Upper lobe of left lung (tissue), 6 donors: ENCODE results near the gene GAS2L1. TPM values are rescaled to one million over a fixed set of nuclear protein-coding genes. Genes with fewer than 3 reads are reported as not detected.

Experiments
- ATAC-seq, 2 donors: fragments of 200-7000 bp; cut with Tn5 transposase; one replicate each; pipeline ENCODE4 v1.9.1; 2022; ENCODE audit warnings: mild to moderate bottlenecking in 2 of 2, moderate library complexity in 2 of 2; ENCODE audit not compliant: low FRiP score in 2 of 2
- DNase-seq, 2 donors: peaks; one replicate each; pipeline ENCODE4 v3.0.0-alpha.2; 2019 to 2020
- H3K27ac ChIP-seq, 4 donors: fragments of 200-600 bp; sonication (generic); one replicate each; pipeline ENCODE4 v1.5.1; 2016 to 2019
- H3K27me3 ChIP-seq, 4 donors: fragments of 200-600 bp; sonication (generic); one replicate each; pipeline ENCODE4 v1.5.1; 2017 to 2019
- H3K36me3 ChIP-seq, 4 donors: fragments of 200-600 bp; sonication (generic); one replicate each; pipeline ENCODE4 v1.5.1; 2016 to 2019
- H3K4me1 ChIP-seq, 4 donors: fragments of 200-600 bp; sonication (generic); one replicate each; pipeline ENCODE4 v1.5.1; 2018 to 2019
- H3K4me3 ChIP-seq, 4 donors: fragments of 200-600 bp; sonication (generic); one replicate each; pipeline ENCODE4 v1.5.1; 2017 to 2019; ENCODE audit warnings: mild to moderate bottlenecking in 2 of 4, moderate library complexity in 1 of 4
- H3K9me3 ChIP-seq, 4 donors: fragments of 200-600 bp; sonication (generic); one replicate each; pipeline ENCODE4 v1.5.1; 2018 to 2019
- CTCF ChIP-seq, 6 experiments: fragments of 450-650 bp in 4 of 6; fragments of 200-600 bp in 2 of 6; sonication (generic) in 2 of 6; IDR thresholded peaks; one replicate each; pipeline ENCODE4 v1.5.1; 2016 to 2019; ENCODE audit warnings: antibody characterized with exemption in 6 of 6
- EP300 ChIP-seq, 4 donors: sonication (generic); formaldehyde crosslinking; IDR thresholded peaks; one replicate each; pipeline ENCODE4 v1.5.1; 2017; ENCODE audit warnings: antibody characterized with exemption in 4 of 4, control low read depth in 2 of 4
- POLR2A ChIP-seq, 4 donors: fragments of 450-650 bp; IDR thresholded peaks; one replicate each; pipeline ENCODE4 v1.5.1; 2016 to 2017; ENCODE audit warnings: antibody characterized with exemption in 4 of 4, mild to moderate bottlenecking in 2 of 4
- POLR2AphosphoS5 ChIP-seq, 2 donors: sonication (generic); formaldehyde crosslinking; IDR thresholded peaks; one replicate each; pipeline ENCODE4 v1.5.1; 2017; ENCODE audit warnings: antibody characterized with exemption in 2 of 2
- WGBS, 2 donors: methylation state at CpG; one replicate each; pipeline ENCODE4 v1.1.5; 2017 to 2018; 5-methylcytosine and 5-hydroxymethylcytosine counted together
- total RNA-seq, 6 donors: library from RNA; depleted of rRNA in 4 of 6; stranded (reverse); fragments of >200 nt in 4 of 6; gene quantifications; one replicate each; pipeline versions ENCODE4 v1.1.0 to v1.2.1, GENCODE V29; 2016 to 2021
- donor health status: DM: no; HTN: no; CAD: no; lungs with moderate emphysema.
- donor health status: DM: no; HTN: yes; CAD: no; lungs with severe emphysema.

Gene GAS2L1
- total RNA-seq, 6 donors from 2014 or later = 14.4 to 63.4 (median 36.1) TPM

GRCh38 chr22:29269230-29269604 is 37.2 kb upstream of the GAS2L1 start:
- DNase-seq = no peak
- ATAC-seq = no peak
- peaks cover 10 to 46% (median 31%) of the 10 kb centered on the region in 4 donors for H3K36me3 ChIP-seq
- peaks cover 52 to 70% (median 59%) of the 10 kb centered on the region in 4 donors for H3K4me1 ChIP-seq
- no peaks in the 10 kb centered on the region for H3K27me3 ChIP-seq
- H3K9me3 ChIP-seq = no peaks in the 10 kb centered on the region
- no peak for TF ChIP-seq CTCF (IDR thresholded peaks at IDR 0.05)
- TF ChIP-seq POLR2AphosphoS5 (IDR thresholded peaks at IDR 0.05) = no peak
- TF ChIP-seq POLR2A (IDR thresholded peaks at IDR 0.05) = no peak
- no peak for TF ChIP-seq EP300 (IDR thresholded peaks at IDR 0.05)
- 0 to 1% methylated on average over 14 of the region's 14 CpGs for WGBS, 2 donors
- H3K4me3 ChIP-seq = peak overlapping the region; percentile 77 to 97 (median 84)
- peak overlapping the region; percentile 99 to 100 (median 100) for H3K27ac ChIP-seq

DNA sequence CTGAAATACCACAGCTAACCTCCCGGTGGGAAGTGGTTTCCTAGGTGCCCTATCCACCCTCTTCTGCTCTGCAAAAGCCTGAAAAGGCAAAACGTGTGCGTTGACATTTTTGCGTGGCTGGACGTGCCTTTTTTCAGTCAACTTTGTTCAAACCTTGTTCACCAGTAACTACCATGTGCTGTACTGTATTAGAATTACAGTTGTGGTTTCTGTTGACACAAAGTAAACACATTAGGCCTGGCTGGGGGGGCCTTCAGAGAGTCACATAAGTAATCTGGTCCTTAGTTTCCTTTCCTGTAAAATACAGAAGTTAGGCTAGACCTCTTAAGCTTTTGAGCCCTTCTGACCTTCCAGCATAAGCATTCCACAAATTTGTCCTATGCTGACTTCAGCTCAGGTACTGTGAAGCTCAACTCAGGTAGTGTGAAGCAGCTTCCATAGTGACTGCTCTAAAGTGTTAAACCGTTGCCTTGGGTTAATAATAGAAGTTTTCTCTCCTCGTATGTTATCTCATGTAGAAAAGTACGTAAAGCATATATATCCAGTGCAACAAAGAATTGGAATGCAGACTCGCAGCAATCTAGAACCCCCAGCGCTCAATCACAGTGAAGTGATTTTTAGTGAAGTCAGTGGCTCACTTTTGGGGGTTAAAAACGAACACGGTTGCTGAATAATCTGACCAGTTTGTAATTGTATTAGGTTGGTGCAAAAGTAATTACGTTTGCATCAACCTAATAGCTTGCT is 36.5 kb upstream of the GAS2L1 start:
- H3K27ac ChIP-seq = peak overlapping the region in 3 of 4 donors; percentile 99 to 100 (median 99)
- no peak for ATAC-seq

GRCh38 chr22:29270475-29271271 is 35.8 kb upstream of the GAS2L1 start:
- ATAC-seq (no peak), DNase-seq (no peak)
- WGBS, 2 donors = 12 to 17% methylated on average over 9 of the region's 9 CpGs
- Histone ChIP-seq H3K36me3 (peaks cover 18 to 48% (median 27%) of the 10 kb centered on the region in 4 donors), H3K27me3 (no peaks in the 10 kb centered on the region), H3K27ac (peak overlapping the region in 2 of 4 donors; percentile 11 to 99), H3K4me1 (peaks cover 60 to 82% (median 68%) of the 10 kb centered on the region in 4 donors), H3K9me3 (no peaks in the 10 kb centered on the region), H3K4me3 (peak overlapping the region in 3 of 4 donors; percentile 77 to 89 (median 79))
- TF ChIP-seq POLR2A (IDR thresholded peaks at IDR 0.05) (no peak), EP300 (IDR thresholded peaks at IDR 0.05) (no peak), CTCF (IDR thresholded peaks at IDR 0.05) (no peak), POLR2AphosphoS5 (IDR thresholded peaks at IDR 0.05) (no peak)

More for the DNA sequence above, 36.5 kb upstream of the GAS2L1 start:
- H3K27me3 ChIP-seq = no peaks in the 10 kb centered on the region
- no peak for DNase-seq
- peak overlapping the region; percentile 3 to 89 (median 78) for H3K4me3 ChIP-seq
- 9 to 14% methylated on average over 13 of the region's 13 CpGs for WGBS, 2 donors
- peaks cover 53 to 77% (median 63%) of the 10 kb centered on the region in 4 donors for H3K4me1 ChIP-seq
- H3K9me3 ChIP-seq = no peaks in the 10 kb centered on the region
- H3K36me3 ChIP-seq = peaks cover 16 to 46% (median 33%) of the 10 kb centered on the region in 4 donors
- TF ChIP-seq POLR2AphosphoS5 (IDR thresholded peaks at IDR 0.05) (no peak), CTCF (IDR thresholded peaks at IDR 0.05) (no peak), POLR2A (IDR thresholded peaks at IDR 0.05) (no peak), EP300 (IDR thresholded peaks at IDR 0.05) (no peak)

DNA sequence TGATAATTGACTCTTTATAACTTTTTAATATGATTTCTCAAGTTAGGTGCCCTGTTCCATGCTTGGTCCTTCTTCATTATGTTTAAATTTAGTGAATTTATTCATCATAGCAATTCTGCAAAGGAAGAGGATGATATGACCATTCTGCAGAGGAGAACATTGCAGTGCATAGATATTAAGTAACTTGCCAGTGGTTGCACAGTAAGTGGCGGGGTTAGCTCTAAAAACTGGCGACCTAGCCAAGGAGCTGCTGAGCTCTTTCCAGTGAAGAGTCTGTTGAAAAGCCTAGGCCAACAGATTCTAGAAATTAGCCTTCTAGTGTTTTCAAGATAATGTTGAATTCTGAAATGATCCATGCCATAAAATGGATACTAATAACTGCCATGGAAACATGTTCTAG is 33.8 kb upstream of the GAS2L1 start:
- DNase-seq (no peak), ATAC-seq (no peak)
- no peaks in the 10 kb centered on the region for H3K27me3 ChIP-seq
- no peak overlapping the region for H3K27ac ChIP-seq
- H3K9me3 ChIP-seq = no peaks in the 10 kb centered on the region
- peaks cover 56 to 79% (median 59%) of the 10 kb centered on the region in 4 donors for H3K4me1 ChIP-seq
- peaks cover 34 to 67% (median 42%) of the 10 kb centered on the region in 4 donors for H3K36me3 ChIP-seq
- WGBS, 2 donors = 71 to 83% methylated on average over 2 of the region's 2 CpGs
- H3K4me3 ChIP-seq = no peak overlapping the region
- no peak for TF ChIP-seq EP300 (IDR thresholded peaks at IDR 0.05)
- no peak for TF ChIP-seq CTCF (IDR thresholded peaks at IDR 0.05)
- TF ChIP-seq POLR2AphosphoS5 (IDR thresholded peaks at IDR 0.05) = no peak
- no peak for TF ChIP-seq POLR2A (IDR thresholded peaks at IDR 0.05)
